A673 (cell line): Measurements from ENCODE around the gene NCAPD2. TPM values are rescaled to one million over a fixed set of nuclear protein-coding genes. Genes with fewer than 3 reads are reported as not detected.
"Not testable (repeated sequence)": the region's sequence is repeated elsewhere in the genome, so short reads cannot be mapped to it uniquely, and the experiment has no call there.

Experiments
- BruUV-seq: library from RNA; stranded (reverse); fragments of 400-500 nt; replicated peaks from 2 replicates; lab custom pipeline; 2021; lab: Mats Ljungman, UMichigan
- CTCF ChIA-PET: fragments of 300-600 bp; sonication (Branson Sonifier 250); formaldehyde crosslinking; loops from one replicate; lab custom pipeline; 2022; ENCODE audit warnings: antibody characterized with exemption; lab: Charles Lee
- POLR2A ChIA-PET: fragments of 300-600 bp; sonication (Branson Sonifier 250); formaldehyde crosslinking; loops from one replicate; lab custom pipeline; 2022; ENCODE audit warnings: antibody characterized with exemption; ENCODE audit not compliant: low non-redundant PET; lab: Charles Lee
- DNase-seq: peaks from one replicate; pipeline ENCODE4 v3.0.0-alpha.2; 2015; ENCODE audit warnings: low spot score
- H3K27ac ChIP-seq: fragments of 200-600 bp; sonication (generic); 2 replicates; pipeline ENCODE4 v1.5.1; 2016; ENCODE audit warnings: mixed run types, low read depth, mild to moderate bottlenecking, mixed read lengths, antibody characterized with exemption, low read length; ENCODE audit not compliant: poor library complexity, severe bottlenecking
- H3K27me3 ChIP-seq: fragments of 200-600 bp; sonication (generic); replicated peaks from 2 replicates; pipeline ENCODE4 v1.6.1; 2017; ENCODE audit warnings: mixed run types, low read depth, mild to moderate bottlenecking, mixed read lengths, antibody characterized with exemption, low read length; ENCODE audit not compliant: insufficient read depth, poor library complexity
- H3K36me3 ChIP-seq: fragments of 200-600 bp; sonication (generic); 2 replicates; pipeline ENCODE4 v1.6.1; 2016; ENCODE audit warnings: mixed run types, mild to moderate bottlenecking, mixed read lengths, antibody characterized with exemption, low read length; ENCODE audit not compliant: insufficient read depth, poor library complexity, severe bottlenecking
- H3K4me1 ChIP-seq: fragments of 200-600 bp; sonication (generic); 2 replicates; pipeline ENCODE4 v1.6.1; 2017; ENCODE audit warnings: mixed run types, mild to moderate bottlenecking, mixed read lengths, antibody characterized with exemption, low read length; ENCODE audit not compliant: insufficient read depth, poor library complexity, severe bottlenecking
- H3K4me3 ChIP-seq: fragments of 200-600 bp; sonication (generic); 2 replicates; pipeline ENCODE4 v1.5.1; 2016; ENCODE audit warnings: low read depth, mixed run types, mild to moderate bottlenecking, mixed read lengths, low read length; ENCODE audit not compliant: poor library complexity, severe bottlenecking
- H3K9me3 ChIP-seq: fragments of 200-600 bp; sonication (generic); 2 replicates; pipeline ENCODE4 v1.6.1; 2016; ENCODE audit warnings: mixed run types, low read depth, mild to moderate bottlenecking, mixed read lengths, antibody characterized with exemption, low read length; ENCODE audit not compliant: poor library complexity, severe bottlenecking
- EZH2 ChIP-seq: fragments of 200-600 bp; sonication (generic); IDR thresholded peaks from 2 replicates; pipeline ENCODE4 v1.6.1; 2017; ENCODE audit warnings: borderline replicate concordance, low read depth, mild to moderate bottlenecking, mixed read lengths, antibody characterized with exemption, low read length; ENCODE audit not compliant: poor library complexity, severe bottlenecking
- intact Hi-C: fragments of 100-400 bp; cut with micrococcal nuclease; formaldehyde crosslinking; loops from one replicate; pipeline ENCODE4 v1.10.0; 2022; ENCODE audit not compliant: unreplicated experiment
- total RNA-seq: library from RNA; stranded (reverse); gene quantifications from 2 replicates; pipeline ENCODE4 v1.2.3, GENCODE V29; 2021
- TF ChIP-seq, protein P1 (sequence below): fragments of 300-800, 200-600 bp; sonication (generic); conservative IDR thresholded peaks from 2 replicates; pipeline ENCODE4 v1.5.1; 2017; ENCODE audit warnings: low read depth, mild to moderate bottlenecking, antibody characterized with exemption, low read length, moderate library complexity, mixed read lengths

Gene NCAPD2
- total RNA-seq, 1 experiment from 2014 or later: 125 TPM

GRCh38 chr12:6554168-6555017 is 60.5 kb downstream of the NCAPD2 start:
- H3K9me3 ChIP-seq: no peaks in the 10 kb centered on the region
- H3K36me3 ChIP-seq: peaks cover 22% of the 10 kb centered on the region
- peak overlapping the region; percentile 66 for H3K27ac ChIP-seq
- H3K27me3 ChIP-seq: no peaks in the 10 kb centered on the region
- POLR2A ChIA-PET: interaction anchor here (0.6 kb wide), 1 partner anchor 20 kb away, joined by 10 read pairs; no protein-coding TSS in a partner anchor
- TF ChIP-seq EZH2: no peak
- TF ChIP-seq, protein P1, sequence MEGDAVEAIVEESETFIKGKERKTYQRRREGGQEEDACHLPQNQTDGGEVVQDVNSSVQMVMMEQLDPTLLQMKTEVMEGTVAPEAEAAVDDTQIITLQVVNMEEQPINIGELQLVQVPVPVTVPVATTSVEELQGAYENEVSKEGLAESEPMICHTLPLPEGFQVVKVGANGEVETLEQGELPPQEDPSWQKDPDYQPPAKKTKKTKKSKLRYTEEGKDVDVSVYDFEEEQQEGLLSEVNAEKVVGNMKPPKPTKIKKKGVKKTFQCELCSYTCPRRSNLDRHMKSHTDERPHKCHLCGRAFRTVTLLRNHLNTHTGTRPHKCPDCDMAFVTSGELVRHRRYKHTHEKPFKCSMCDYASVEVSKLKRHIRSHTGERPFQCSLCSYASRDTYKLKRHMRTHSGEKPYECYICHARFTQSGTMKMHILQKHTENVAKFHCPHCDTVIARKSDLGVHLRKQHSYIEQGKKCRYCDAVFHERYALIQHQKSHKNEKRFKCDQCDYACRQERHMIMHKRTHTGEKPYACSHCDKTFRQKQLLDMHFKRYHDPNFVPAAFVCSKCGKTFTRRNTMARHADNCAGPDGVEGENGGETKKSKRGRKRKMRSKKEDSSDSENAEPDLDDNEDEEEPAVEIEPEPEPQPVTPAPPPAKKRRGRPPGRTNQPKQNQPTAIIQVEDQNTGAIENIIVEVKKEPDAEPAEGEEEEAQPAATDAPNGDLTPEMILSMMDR: peak; percentile 67
- intact Hi-C loops: loop anchor here (5.0 kb wide), 1 partner anchor 143 kb away; no protein-coding TSS in a partner anchor
- H3K4me3 ChIP-seq: peak overlapping the region; percentile 93
- CTCF ChIA-PET: interaction anchor here (0.5 to 2.1 kb wide), 5 partner anchors 14 to 169 kb away, joined by 3 to 6 read pairs (median 4); partner anchors contain the start of gene COPS7A
- no TSS peak for BruUV-seq
- DNase-seq: peak; percentile 87
- peaks cover 41% of the 10 kb centered on the region for H3K4me1 ChIP-seq

DNA sequence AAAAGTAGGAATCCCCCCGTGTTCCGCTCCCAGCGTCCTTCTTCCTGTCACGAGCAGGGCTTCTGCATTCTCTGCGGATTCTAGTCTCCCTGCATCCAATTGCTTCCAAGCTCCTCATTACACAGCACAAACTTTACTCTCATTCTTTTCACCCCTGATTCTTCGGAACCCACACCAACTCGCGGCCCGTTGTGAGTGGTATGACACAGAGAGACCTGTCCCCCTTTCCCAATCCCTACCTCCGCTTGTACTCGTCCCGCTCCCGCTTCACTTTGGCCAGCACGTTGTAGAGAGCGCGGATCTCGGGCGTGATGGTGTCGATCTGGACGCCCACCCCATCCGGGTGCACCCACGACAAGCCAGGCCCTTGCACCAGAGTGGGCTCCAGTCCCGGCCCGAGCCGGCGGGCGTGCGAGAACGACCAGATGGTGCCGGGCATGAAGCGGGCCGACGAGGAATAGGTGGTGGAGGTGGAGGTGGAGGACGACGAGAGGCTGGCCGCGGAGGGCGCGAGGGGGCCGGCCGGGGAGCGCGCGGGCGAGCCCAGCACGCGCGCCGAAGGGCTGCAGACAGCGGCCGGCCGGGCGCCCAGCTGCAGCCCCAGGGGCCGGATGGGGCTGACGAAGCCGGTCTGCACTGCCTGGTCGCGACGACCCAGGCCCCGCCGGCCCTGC is 61.3 kb downstream of the NCAPD2 start:
- intact Hi-C loops: no loop called here
- POLR2A ChIA-PET: no interaction called here

GRCh38 chr12:6556496-6556817 is 62.6 kb downstream of the NCAPD2 start:
- POLR2A ChIA-PET: interaction anchor here (0.6 kb wide), 1 partner anchor 22 kb away, joined by 7 read pairs; the partner anchor contains the start of gene GAPDH
- not testable (repeated sequence) for H3K4me3 ChIP-seq

More for the DNA sequence above, 61.3 kb downstream of the NCAPD2 start:
- Histone ChIP-seq H3K36me3 (peaks cover 30% of the 10 kb centered on the region), H3K9me3 (no peaks in the 10 kb centered on the region), H3K4me3 (peak overlapping the region; percentile 93), H3K27me3 (no peaks in the 10 kb centered on the region), H3K4me1 (peaks cover 41% of the 10 kb centered on the region), H3K27ac (peak overlapping the region; percentile 66)
- TF ChIP-seq, protein P1: no peak
- TF ChIP-seq EZH2: no peak
- DNase-seq: no peak
- BruUV-seq: no TSS peak
- CTCF ChIA-PET: interaction anchor here (0.6 kb wide), 2 partner anchors 18 to 133 kb away, joined by 3 to 4 read pairs; no protein-coding TSS in a partner anchor

More at GRCh38 chr12:6556496-6556817, 62.6 kb downstream of the NCAPD2 start:
- intact Hi-C loops: loop anchor here (1.0 to 2.0 kb wide), 2 partner anchors 11 to 134 kb away; no protein-coding TSS in a partner anchor
- Histone ChIP-seq H3K36me3 (peaks cover 41% of the 10 kb centered on the region), H3K4me1 (peaks cover 39% of the 10 kb centered on the region)
- H3K9me3 ChIP-seq, BruUV-seq, DNase-seq, H3K27ac ChIP-seq, H3K27me3 ChIP-seq: not testable (repeated sequence)
- CTCF ChIA-PET: interaction anchor here (0.9 kb wide), 1 partner anchor 20 kb away, joined by 4 read pairs; no protein-coding TSS in a partner anchor
